Peyer's patch (tissue), 4 donors: Measurements from ENCODE around the gene RNASE11. TPM values are rescaled to one million over a fixed set of nuclear protein-coding genes. Genes with fewer than 3 reads are reported as not detected.
"Not testable (repeated sequence)": the region's sequence is repeated elsewhere in the genome, so short reads cannot be mapped to it uniquely, and the experiment has no call there.

ENCODE experiments used
- DNase-seq, 3 donors: peaks; one replicate each; pipeline ENCODE4 v3.0.0-alpha.2; 2017 to 2019
- H3K27ac ChIP-seq, 4 donors: fragments of 200-600 bp; sonication (generic); one replicate each; pipeline ENCODE4 v1.5.1; 2016 to 2019
- H3K27me3 ChIP-seq, 2 donors: fragments of 200-600 bp; sonication (generic); one replicate each; pipeline ENCODE4 v1.5.1; 2019
- H3K36me3 ChIP-seq, 3 donors: fragments of 200-600 bp; sonication (generic); one replicate each; pipeline ENCODE4 v1.5.1; 2016 to 2019
- H3K4me1 ChIP-seq, 4 donors: fragments of 200-600 bp; sonication (generic); one replicate each; pipeline ENCODE4 v1.5.1; 2016 to 2019
- H3K4me3 ChIP-seq, 4 donors: fragments of 200-600 bp; sonication (generic); 1 replicate in 3 of 4; 2 replicates in 1 of 4; pipeline ENCODE4 v1.5.1; 2016 to 2019; ENCODE audit warnings: mild to moderate bottlenecking in 1 of 4
- H3K9me3 ChIP-seq, 4 donors: fragments of 200-600 bp; sonication (generic); one replicate each; pipeline ENCODE4 v1.5.1; 2016 to 2019; ENCODE audit warnings: mild to moderate bottlenecking in 1 of 4
- CTCF ChIP-seq, 6 experiments: fragments of 450-650 bp in 4 of 6; fragments of 200-600 bp in 2 of 6; sonication (generic) in 1 of 6; IDR thresholded peaks; one replicate each; pipeline ENCODE4 v1.5.1; 2017 to 2019; ENCODE audit warnings: antibody characterized with exemption in 6 of 6, mild to moderate bottlenecking in 3 of 6, moderate library complexity in 1 of 6
- POLR2A ChIP-seq, 2 donors: fragments of 450-650 bp; IDR thresholded peaks; one replicate each; pipeline ENCODE4 v1.5.1; 2017; ENCODE audit warnings: antibody characterized with exemption in 2 of 2, mild to moderate bottlenecking in 2 of 2, moderate library complexity in 2 of 2
- total RNA-seq, 4 donors: library from RNA; depleted of rRNA; stranded (reverse); fragments of >200 nt; gene quantifications; one replicate each; pipeline ENCODE4 v1.1.0, GENCODE V29; 2016

RNASE11 gene
- total RNA-seq, 4 donors from 2014 or later: not detected

DNA sequence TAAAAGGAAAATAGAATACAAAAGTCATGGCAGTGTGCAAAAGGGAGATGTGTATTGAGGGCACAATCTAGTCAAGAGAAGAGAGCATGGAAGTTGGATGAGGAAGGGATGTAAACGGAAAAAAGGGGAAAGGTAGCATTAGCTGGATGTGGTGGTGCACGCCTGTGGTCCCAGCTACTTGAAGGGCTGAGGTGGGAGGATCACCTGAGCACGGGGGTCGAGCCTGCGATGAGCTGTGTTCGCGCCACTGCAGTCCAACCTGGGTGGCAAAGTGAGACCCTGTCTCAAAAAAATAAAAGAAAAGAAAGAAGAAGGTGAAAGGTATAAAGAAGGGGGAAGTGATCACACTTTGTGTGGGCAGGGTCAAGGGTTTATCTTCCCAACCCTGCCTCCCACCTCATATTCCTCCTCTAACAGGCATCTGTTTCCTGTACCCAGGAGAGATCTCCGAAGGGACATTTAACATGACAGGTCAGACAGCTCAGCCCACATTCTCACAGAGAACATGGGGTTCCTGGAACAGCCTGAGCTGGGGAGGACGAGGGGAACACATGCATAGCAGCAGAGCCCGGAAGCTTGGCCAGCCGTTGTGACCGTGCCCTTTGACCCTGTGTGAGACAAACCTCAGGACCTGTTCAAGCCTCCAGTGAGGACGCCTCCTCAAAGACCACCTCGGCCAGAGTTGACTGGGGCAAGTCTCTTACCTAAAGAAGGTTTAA, 8.9 kb downstream of the RNASE11 start:
- Histone ChIP-seq H3K27ac (no peak overlapping the region), H3K4me3 (no peak overlapping the region), H3K9me3 (no peaks in the 10 kb centered on the region), H3K4me1 (no peaks in the 10 kb centered on the region), H3K36me3 (no peaks in the 10 kb centered on the region), H3K27me3 (peaks cover 0 to 4% of the 10 kb centered on the region in 2 donors)
- no peak for TF ChIP-seq POLR2A (IDR thresholded peaks at IDR 0.05)
- no peak for TF ChIP-seq CTCF (IDR thresholded peaks at IDR 0.05)
- DNase-seq: no peak

GRCh38 chr14:20578325-20578724, 9.5 kb downstream of the RNASE11 start:
- no peaks in the 10 kb centered on the region for H3K4me1 ChIP-seq
- H3K27me3 ChIP-seq: no peaks in the 10 kb centered on the region
- no peak overlapping the region for H3K27ac ChIP-seq
- H3K36me3 ChIP-seq: no peaks in the 10 kb centered on the region
- no peak for DNase-seq
- TF ChIP-seq CTCF (IDR thresholded peaks at IDR 0.05) (no peak), POLR2A (IDR thresholded peaks at IDR 0.05) (no peak)
- no peaks in the 10 kb centered on the region for H3K9me3 ChIP-seq
- H3K4me3 ChIP-seq: no peak overlapping the region

- H3K4me3 ChIP-seq, H3K27ac ChIP-seq, H3K36me3 ChIP-seq, H3K27me3 ChIP-seq, DNase-seq, H3K4me1 ChIP-seq: not testable (repeated sequence)
- peaks cover 0 to 13% (median 0%) of the 10 kb centered on the region in 4 donors for H3K9me3 ChIP-seq
Measured at GRCh38 chr14:20572382-20572990, 15.3 kb downstream of the RNASE11 start.

DNA sequence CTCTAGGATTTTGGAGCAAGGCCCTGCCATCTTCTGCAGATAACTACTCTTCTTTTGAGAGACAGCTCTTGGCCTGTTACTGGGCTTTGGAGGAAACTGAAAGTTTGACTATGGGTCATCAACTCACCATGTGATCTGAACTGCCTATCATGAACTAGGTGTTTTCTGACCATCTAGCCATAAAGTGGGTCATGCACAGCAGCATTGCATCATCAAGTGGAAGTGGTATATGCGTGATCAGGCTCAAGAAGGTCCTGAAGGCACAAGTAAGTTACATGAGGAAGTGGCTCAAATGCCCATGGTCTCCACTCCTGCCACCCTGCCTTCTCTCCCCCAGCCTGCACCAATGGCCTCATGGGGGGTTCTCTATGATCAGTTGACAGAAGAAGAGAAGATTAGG, 17.1 kb downstream of the RNASE11 start:
- H3K9me3 ChIP-seq: peaks cover 0 to 13% (median 0%) of the 10 kb centered on the region in 4 donors
- not testable (repeated sequence) for DNase-seq, H3K4me1 ChIP-seq, H3K27ac ChIP-seq, H3K36me3 ChIP-seq, H3K4me3 ChIP-seq, H3K27me3 ChIP-seq

- H3K9me3 ChIP-seq: peaks cover 0 to 13% (median 0%) of the 10 kb centered on the region in 4 donors
- DNase-seq, H3K27ac ChIP-seq, H3K4me3 ChIP-seq, H3K4me1 ChIP-seq, H3K27me3 ChIP-seq, H3K36me3 ChIP-seq: not testable (repeated sequence)
Measured at GRCh38 chr14:20569865-20570264, 17.9 kb downstream of the RNASE11 start.

GRCh38 chr14:20569066-20569465, 18.7 kb downstream of the RNASE11 start:
- DNase-seq: no peak
- H3K27me3 ChIP-seq: no peaks in the 10 kb centered on the region
- H3K9me3 ChIP-seq: peaks cover 0 to 13% (median 0%) of the 10 kb centered on the region in 4 donors
- H3K27ac ChIP-seq: no peak overlapping the region
- TF ChIP-seq POLR2A (IDR thresholded peaks at IDR 0.05) (no peak), CTCF (IDR thresholded peaks at IDR 0.05) (no peak)
- no peaks in the 10 kb centered on the region for H3K4me1 ChIP-seq
- no peaks in the 10 kb centered on the region for H3K36me3 ChIP-seq
- no peak overlapping the region for H3K4me3 ChIP-seq

DNA sequence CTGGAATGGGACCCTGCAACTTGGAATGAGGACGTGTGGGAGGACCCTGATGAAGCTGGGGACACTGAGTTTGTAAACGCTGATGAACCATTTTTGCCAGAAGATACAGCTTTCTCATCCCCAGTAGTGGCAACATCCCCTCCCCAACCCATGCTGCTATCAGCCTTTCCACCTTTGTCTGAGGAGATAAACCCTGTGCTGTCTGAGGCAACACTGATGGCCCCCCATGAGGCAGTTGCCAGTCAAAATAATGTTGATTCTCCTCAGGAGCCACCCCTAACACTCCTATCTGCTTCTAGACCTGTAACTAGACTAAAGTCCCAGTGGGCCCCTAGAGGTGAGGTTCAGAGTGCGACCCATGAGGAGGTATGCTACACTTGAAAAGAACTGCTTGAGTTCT, 19.4 kb downstream of the RNASE11 start:
- DNase-seq: no peak
- no peak for TF ChIP-seq CTCF (IDR thresholded peaks at IDR 0.05)
- TF ChIP-seq POLR2A (IDR thresholded peaks at IDR 0.05): no peak
- H3K4me1 ChIP-seq: no peaks in the 10 kb centered on the region

DNA sequence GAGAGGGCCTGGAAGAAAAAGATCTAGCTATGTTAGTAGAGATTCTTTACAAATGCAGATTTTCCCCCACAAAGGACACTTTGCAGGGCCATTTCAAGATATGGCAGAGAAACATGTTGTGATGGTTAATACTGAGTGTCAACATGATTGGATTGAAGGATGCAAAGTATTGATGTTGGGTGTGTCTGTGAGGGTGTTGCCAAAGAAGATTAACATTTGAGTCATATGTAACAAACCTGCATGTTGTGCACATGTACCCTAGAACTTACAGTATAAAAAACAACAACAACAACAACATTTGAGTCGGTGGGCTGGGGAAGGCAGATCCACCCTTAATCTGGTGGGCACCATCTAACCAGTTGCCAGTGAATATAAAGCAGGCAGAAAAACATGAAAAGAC, 20.6 kb downstream of the RNASE11 start:
- DNase-seq, H3K4me1 ChIP-seq, H3K4me3 ChIP-seq, H3K27ac ChIP-seq, H3K27me3 ChIP-seq, H3K36me3 ChIP-seq: not testable (repeated sequence)
- H3K9me3 ChIP-seq: peaks cover 0 to 13% (median 0%) of the 10 kb centered on the region in 4 donors

More for the DNA sequence above, 19.4 kb downstream of the RNASE11 start:
- no peak overlapping the region for H3K27ac ChIP-seq
- H3K9me3 ChIP-seq: peaks cover 0 to 13% (median 0%) of the 10 kb centered on the region in 4 donors
- no peak overlapping the region for H3K4me3 ChIP-seq
- no peaks in the 10 kb centered on the region for H3K27me3 ChIP-seq
- no peaks in the 10 kb centered on the region for H3K36me3 ChIP-seq
